Epithelial cell of prostate (primary cell): ENCODE data around the gene HP1BP3.

ENCODE experiments used
- DNase-seq: peaks from one replicate; pipeline ENCODE4 v3.0.0-alpha.2; 2011; ENCODE audit warnings: low read depth, low spot score
- H3K27ac ChIP-seq: fragments of 450-650 bp; 2 replicates; pipeline ENCODE4 v1.5.1; 2017; ENCODE audit warnings: mild to moderate bottlenecking

HP1BP3 gene

GRCh38 chr1:20716232-20716631 is 70.9 kb downstream of the HP1BP3 start:
- H3K27ac ChIP-seq: no peak overlapping the region
- DNase-seq: no peak

GRCh38 chr1:20715406-20715805 is 71.7 kb downstream of the HP1BP3 start:
- no peak for DNase-seq
- H3K27ac ChIP-seq: no peak overlapping the region

GRCh38 chr1:20713440-20713839 is 73.7 kb downstream of the HP1BP3 start:
- no peak overlapping the region for H3K27ac ChIP-seq
- no peak for DNase-seq

GRCh38 chr1:20712215-20712577 is 74.9 kb downstream of the HP1BP3 start:
- no peak for DNase-seq
- H3K27ac ChIP-seq: no peak overlapping the region

GRCh38 chr1:20711285-20712214 is 75.6 kb downstream of the HP1BP3 start:
- DNase-seq: no peak
- H3K27ac ChIP-seq: no peak overlapping the region

- DNase-seq: no peak
- H3K27ac ChIP-seq: no peak overlapping the region
Observed at GRCh38 chr1:20710469-20711284, 76.4 kb downstream of the HP1BP3 start.

- no peak for DNase-seq
- no peak overlapping the region for H3K27ac ChIP-seq
Observed at GRCh38 chr1:20709868-20710267, 77.2 kb downstream of the HP1BP3 start.

- no peak for DNase-seq
- no peak overlapping the region for H3K27ac ChIP-seq
Observed at GRCh38 chr1:20708891-20709290, 78.2 kb downstream of the HP1BP3 start.

GRCh38 chr1:20708057-20708456 is 79.0 kb downstream of the HP1BP3 start:
- no peak for DNase-seq
- no peak overlapping the region for H3K27ac ChIP-seq

GRCh38 chr1:20706841-20707240 is 80.3 kb downstream of the HP1BP3 start:
- no peak overlapping the region for H3K27ac ChIP-seq

GRCh38 chr1:20705203-20705755 is 81.8 kb downstream of the HP1BP3 start:
- DNase-seq: no peak
- H3K27ac ChIP-seq: no peak overlapping the region

More at GRCh38 chr1:20706841-20707240, 80.3 kb downstream of the HP1BP3 start:
- DNase-seq: no peak

- no peak for DNase-seq
Observed at GRCh38 chr1:20704390-20705202, 82.5 kb downstream of the HP1BP3 start.

GRCh38 chr1:20703124-20703756 is 83.9 kb downstream of the HP1BP3 start:
- DNase-seq: no peak

More at GRCh38 chr1:20704390-20705202, 82.5 kb downstream of the HP1BP3 start:
- no peak overlapping the region for H3K27ac ChIP-seq

GRCh38 chr1:20702416-20702815 is 84.7 kb downstream of the HP1BP3 start:
- no peak for DNase-seq
- no peak overlapping the region for H3K27ac ChIP-seq

More at GRCh38 chr1:20703124-20703756, 83.9 kb downstream of the HP1BP3 start:
- H3K27ac ChIP-seq: no peak overlapping the region

GRCh38 chr1:20701847-20702246 is 85.3 kb downstream of the HP1BP3 start:
- DNase-seq: no peak

GRCh38 chr1:20701446-20701845 is 85.7 kb downstream of the HP1BP3 start:
- no peak overlapping the region for H3K27ac ChIP-seq
- no peak for DNase-seq

More at GRCh38 chr1:20701847-20702246, 85.3 kb downstream of the HP1BP3 start:
- no peak overlapping the region for H3K27ac ChIP-seq

- H3K27ac ChIP-seq: no peak overlapping the region
- DNase-seq: no peak
Observed at GRCh38 chr1:20700636-20701215, 86.4 kb downstream of the HP1BP3 start.

- DNase-seq: no peak
- no peak overlapping the region for H3K27ac ChIP-seq
Observed at GRCh38 chr1:20699558-20699957, 87.5 kb downstream of the HP1BP3 start.
